GM23248 (cell line): ENCODE data around the gene MED12. TPM values are rescaled to one million over a fixed set of nuclear protein-coding genes. Genes with fewer than 3 reads are reported as not detected.

Experiments
- DNase-seq: peaks from one replicate; pipeline ENCODE4 v3.0.0-alpha.2; 2015
- H2AFZ ChIP-seq: fragments of 200-600 bp; sonication (generic); 2 replicates; pipeline ENCODE4 v1.6.1; 2016; ENCODE audit warnings: antibody characterized with exemption
- H3F3A ChIP-seq: fragments of 200-600 bp; sonication (generic); 2 replicates; pipeline ENCODE4 v1.6.1; 2016; ENCODE audit warnings: mild to moderate bottlenecking, antibody characterized with exemption, mixed run types; ENCODE audit not compliant: insufficient read depth
- H3K27ac ChIP-seq: fragments of 200-600 bp; sonication (generic); 2 replicates; pipeline ENCODE4 v1.5.1; 2016; ENCODE audit warnings: mild to moderate bottlenecking
- H3K27me3 ChIP-seq: fragments of 200-600 bp; sonication (generic); replicated peaks from 2 replicates; pipeline ENCODE4 v1.6.1; 2016; ENCODE audit warnings: mild to moderate bottlenecking; ENCODE audit not compliant: insufficient read depth
- H3K36me3 ChIP-seq: fragments of 200-600 bp; sonication (generic); 2 replicates; pipeline ENCODE4 v1.6.1; 2016; ENCODE audit warnings: low read depth, mild to moderate bottlenecking
- H3K4me1 ChIP-seq: fragments of 200-600 bp; sonication (generic); 2 replicates; pipeline ENCODE4 v1.6.1; 2016; ENCODE audit warnings: mild to moderate bottlenecking; ENCODE audit not compliant: insufficient read depth
- H3K4me2 ChIP-seq: fragments of 200-600 bp; sonication (generic); one replicate; pipeline ENCODE4 v1.6.1; 2016; ENCODE audit warnings: mild to moderate bottlenecking; ENCODE audit not compliant: unreplicated experiment
- H3K4me3 ChIP-seq: fragments of 200-600 bp; sonication (generic); 2 replicates; pipeline ENCODE4 v1.5.1; 2016; ENCODE audit warnings: mild to moderate bottlenecking
- H3K79me2 ChIP-seq: fragments of 200-600 bp; sonication (generic); 2 replicates; pipeline ENCODE4 v1.6.1; 2016; ENCODE audit warnings: mild to moderate bottlenecking; ENCODE audit not compliant: insufficient read depth
- H3K9ac ChIP-seq: fragments of 200-600 bp; sonication (generic); 2 replicates; pipeline ENCODE4 v1.6.1; 2016; ENCODE audit warnings: mild to moderate bottlenecking
- H3K9me2 ChIP-seq: fragments of 200-600 bp; sonication (generic); 2 replicates; pipeline ENCODE4 v1.6.1; 2016; ENCODE audit warnings: mixed run types, mild to moderate bottlenecking, moderate library complexity; ENCODE audit not compliant: insufficient read depth
- H3K9me3 ChIP-seq: fragments of 200-600 bp; sonication (generic); one replicate; pipeline ENCODE4 v1.6.1; 2017; ENCODE audit warnings: low read depth
- H4K20me1 ChIP-seq: fragments of 200-600 bp; sonication (generic); 2 replicates; pipeline ENCODE4 v1.6.0; 2016; ENCODE audit not compliant: insufficient read depth
- EZH2 ChIP-seq: fragments of 200-600 bp; sonication (generic); IDR thresholded peaks from 2 replicates; pipeline ENCODE4 v1.6.1; 2018; ENCODE audit warnings: antibody characterized with exemption, mild to moderate bottlenecking; ENCODE audit not compliant: insufficient read depth, poor library complexity, severe bottlenecking
- EZH2phosphoT487 ChIP-seq: fragments of 200-600 bp; sonication (generic); IDR thresholded peaks from 2 replicates; pipeline ENCODE4 v1.6.1; 2018; ENCODE audit warnings: antibody characterized with exemption, moderate library complexity, mild to moderate bottlenecking, low read depth; ENCODE audit not compliant: insufficient read depth
- WGBS, 2 experiments: methylation state at CpG; one replicate each; pipeline ENCODE4 v1.1.6; 2015 to 2017; ENCODE audit warnings: low lambda C conversion rate in 2 of 2, low coverage in 1 of 2; ENCODE audit errors: missing lambda C conversion rate in 2 of 2; 5-methylcytosine and 5-hydroxymethylcytosine counted together
- in situ Hi-C: fragments of 300-500 bp; cut with MboI; formaldehyde crosslinking; loops from 2 replicates; pipeline ENCODE4 v1.15.0; 2020
- polyA plus RNA-seq: library from polyadenylated mRNA; unstranded; fragments of >200 nt; fragmentation: Nextera tagmentation; extraction: Ambion mirVana; gene quantifications from 2 replicates; pipeline ENCODE4 v1.2.1, GENCODE V29; 2016
- small RNA-seq: library from RNA; depleted of rRNA; stranded (forward); fragments of <200 nt; gene quantifications from one replicate; pipeline ENCODE3, GENCODE V24; 2014; ENCODE audit warnings: low read depth, low replicate concordance
- total RNA-seq: library from RNA; depleted of rRNA; stranded (reverse); fragments of >200 nt; shearing (Covaris generic); gene quantifications from 2 replicates; pipeline ENCODE4 v1.2.3, GENCODE V29; 2014; rRNA removed

The MED12 gene
- total and polyA plus RNA-seq, 2 experiments from 2014 or later: 10.0 to 14.9 TPM

DNA sequence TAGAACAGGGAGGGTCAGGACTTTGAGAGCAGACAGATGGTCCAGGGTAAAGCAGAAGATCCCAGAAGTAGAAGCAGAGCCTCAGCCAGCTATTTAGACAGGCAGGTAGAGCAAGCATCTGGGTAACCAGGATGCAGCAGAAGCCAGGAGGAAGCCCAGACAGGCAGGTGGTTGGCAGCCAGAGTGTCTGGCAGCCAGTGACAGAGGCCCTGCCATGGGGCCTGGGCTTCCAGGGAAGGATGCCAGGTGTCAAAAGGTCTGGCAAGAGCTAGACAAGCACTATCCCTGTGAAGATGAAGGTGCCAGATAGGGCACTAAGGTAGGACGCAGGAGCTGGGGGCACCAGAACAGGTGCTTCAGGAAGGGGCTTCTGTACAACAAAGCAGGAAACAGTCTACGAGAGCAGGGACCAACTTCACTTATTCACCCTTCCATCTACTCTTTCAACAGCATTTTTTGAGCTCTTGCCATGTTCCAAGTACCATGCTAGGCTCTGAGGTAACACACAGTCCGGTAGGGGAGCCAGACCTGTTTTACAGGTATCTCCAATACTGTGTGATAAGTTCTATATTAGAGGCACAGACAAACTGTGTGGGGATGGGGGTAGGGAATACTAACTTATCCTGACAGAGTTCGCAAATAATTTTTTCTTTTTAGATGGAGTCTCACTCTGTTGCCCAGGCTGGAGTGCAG lies 66.6 kb downstream of the MED12 start:
- 75 to 76% methylated on average over 3 to 4 of the region's 4 CpGs for WGBS, 2 experiments
- TF ChIP-seq EZH2phosphoT487 (no peak), EZH2 (no peak)
- no peak overlapping the region for H3K27ac ChIP-seq
- H3K4me1 ChIP-seq: peaks cover 3% of the 10 kb centered on the region; the same call in 1 of the 2 replicates
- no peak for DNase-seq
- H3K4me3 ChIP-seq: no peak overlapping the region
- no peaks in the 10 kb centered on the region for H3K9me2 ChIP-seq
- H3K36me3 ChIP-seq: no peaks in the 10 kb centered on the region
- no peaks in the 10 kb centered on the region for H3K27me3 ChIP-seq
- no peaks in the 10 kb centered on the region for H4K20me1 ChIP-seq
- no peak overlapping the region for H3K4me2 ChIP-seq
- in situ Hi-C loops: loop anchor here (25.0 kb wide), 1 partner anchor 423 kb away; no protein-coding TSS in a partner anchor
- no peaks in the 10 kb centered on the region for H3F3A ChIP-seq
- H3K9me3 ChIP-seq: no peaks in the 10 kb centered on the region
- H3K9ac ChIP-seq: no peak overlapping the region
- H2AFZ ChIP-seq: no peak overlapping the region
- H3K79me2 ChIP-seq: no peaks in the 10 kb centered on the region

DNA sequence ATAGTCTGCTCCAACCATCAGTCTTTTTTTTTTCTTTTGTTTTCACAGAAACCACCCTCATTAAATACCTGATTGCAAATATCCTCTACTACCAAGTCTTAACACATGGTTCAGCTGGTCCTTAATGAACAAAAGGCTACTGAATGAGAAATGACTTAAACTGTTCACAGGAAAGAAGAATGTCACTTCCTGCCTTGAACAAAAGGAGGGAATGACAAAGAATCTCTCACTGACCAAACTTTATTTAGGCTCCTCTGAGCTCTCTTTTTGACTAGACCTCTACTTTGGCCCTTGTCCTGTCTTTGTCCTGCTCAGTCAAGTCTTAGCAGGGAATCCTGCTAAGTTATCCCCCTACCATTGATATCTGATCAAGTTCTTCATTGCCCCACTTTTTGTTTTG lies 72.9 kb downstream of the MED12 start:
- TF ChIP-seq EZH2 (no peak), EZH2phosphoT487 (no peak)
- Histone ChIP-seq H3K9me3 (no peaks in the 10 kb centered on the region), H2AFZ (no peak overlapping the region), H3K4me2 (no peak overlapping the region), H4K20me1 (no peaks in the 10 kb centered on the region), H3K4me1 (no peaks in the 10 kb centered on the region), H3K9me2 (no peaks in the 10 kb centered on the region), H3K27me3 (no peaks in the 10 kb centered on the region), H3K4me3 (no peak overlapping the region), H3K79me2 (no peaks in the 10 kb centered on the region), H3F3A (no peaks in the 10 kb centered on the region), H3K27ac (no peak overlapping the region), H3K36me3 (no peaks in the 10 kb centered on the region), H3K9ac (no peak overlapping the region)
- DNase-seq: no peak
- in situ Hi-C loops: loop anchor here (25.0 kb wide), 1 partner anchor 429 kb away; no protein-coding TSS in a partner anchor

Small RNA genes lying within 50 kb of the gene (small RNA-seq; reads per million reads assigned to genes)
- not detected for gene CXorf65

Other genes with a start within 250 kb of the MED12 start
- not detected in 2 replicates for gene TEX11, start 209.9 kb upstream of the MED12 start, total RNA-seq
- gene TEX11, start 209.9 kb upstream of the MED12 start, polyA plus RNA-seq: not detected in 2 replicates
- 0.11 and 0.25 TPM in 2 replicates for gene SLC7A3, start 187.5 kb upstream of the MED12 start, total RNA-seq
- not detected in 2 replicates for gene SLC7A3, start 187.5 kb upstream of the MED12 start, polyA plus RNA-seq
- gene SNX12, start 50.3 kb upstream of the MED12 start, total RNA-seq: 47.0 and 76.1 TPM in 2 replicates
- 7.6 and 10.4 TPM in 2 replicates for gene SNX12, start 50.3 kb upstream of the MED12 start, polyA plus RNA-seq
- 5.2 and 5.3 TPM in 2 replicates for gene FOXO4, start 22.7 kb upstream of the MED12 start, total RNA-seq
- gene FOXO4, start 22.7 kb upstream of the MED12 start, polyA plus RNA-seq: 1.1 TPM in 2 replicates
- gene CXorf65, start 11.9 kb upstream of the MED12 start, total RNA-seq: not detected in 2 replicates
- gene CXorf65, start 11.9 kb upstream of the MED12 start, polyA plus RNA-seq: not detected in 2 replicates
- not detected in 2 replicates for gene IL2RG, start 7.0 kb upstream of the MED12 start, total RNA-seq
- 0.23 and 0.53 TPM in 2 replicates for gene IL2RG, start 7.0 kb upstream of the MED12 start, polyA plus RNA-seq
- gene NLGN3, start 26.2 kb downstream of the MED12 start, total RNA-seq: 0.11 and 0.63 TPM in 2 replicates
- 0.10 and 0.34 TPM in 2 replicates for gene NLGN3, start 26.2 kb downstream of the MED12 start, polyA plus RNA-seq
- gene GJB1, start 104.6 kb downstream of the MED12 start, total RNA-seq: not detected in 2 replicates
- not detected in 2 replicates for gene GJB1, start 104.6 kb downstream of the MED12 start, polyA plus RNA-seq
- gene ZMYM3, start 135.5 kb downstream of the MED12 start, total RNA-seq: 14.7 and 14.8 TPM in 2 replicates
- gene ZMYM3, start 135.5 kb downstream of the MED12 start, polyA plus RNA-seq: 7.7 TPM in 2 replicates
- gene NONO, start 165.0 kb downstream of the MED12 start, total RNA-seq: 298 and 310 TPM in 2 replicates
- gene NONO, start 165.0 kb downstream of the MED12 start, polyA plus RNA-seq: 164 and 179 TPM in 2 replicates
- 0.22 and 0.25 TPM in 2 replicates for gene ITGB1BP2, start 183.2 kb downstream of the MED12 start, total RNA-seq
- not detected in 2 replicates for gene ITGB1BP2, start 183.2 kb downstream of the MED12 start, polyA plus RNA-seq
- gene TAF1, start 247.8 kb downstream of the MED12 start, total RNA-seq: 12.4 and 12.5 TPM in 2 replicates
- 4.7 and 5.3 TPM in 2 replicates for gene TAF1, start 247.8 kb downstream of the MED12 start, polyA plus RNA-seq